NCI-H748 (cell line): ENCODE measurements around the gene DNM2.
"Not testable (repeated sequence)": the region's sequence is repeated elsewhere in the genome, so short reads cannot be mapped to it uniquely, and the experiment has no call there.

ENCODE experiments used
- DNase-seq: peaks from one replicate; lab custom pipeline; 2025; ENCODE audit not compliant: unreplicated experiment; lab: John Stamatoyannopoulos, UW

The DNM2 gene

DNA sequence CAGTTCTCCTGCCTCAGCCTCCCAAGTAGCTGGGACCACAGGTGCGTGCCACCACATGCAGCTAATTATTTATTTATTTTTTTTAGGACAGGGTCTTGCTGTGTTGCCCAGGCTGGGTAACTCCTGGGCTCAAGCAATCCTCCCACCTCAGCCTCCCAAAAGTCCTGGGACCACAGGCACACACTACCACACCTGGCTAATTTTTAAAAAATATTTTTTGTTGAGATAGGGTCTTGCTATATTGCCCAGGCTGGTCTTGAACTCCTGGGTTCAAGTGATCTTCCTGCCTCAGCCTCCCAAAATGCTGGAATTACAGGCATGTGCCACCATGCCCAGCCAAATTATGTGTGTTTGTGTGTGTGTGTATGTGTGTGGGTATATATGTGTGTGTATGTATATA lies 139.0 kb downstream of the DNM2 start:
- not testable (repeated sequence) for DNase-seq

DNA sequence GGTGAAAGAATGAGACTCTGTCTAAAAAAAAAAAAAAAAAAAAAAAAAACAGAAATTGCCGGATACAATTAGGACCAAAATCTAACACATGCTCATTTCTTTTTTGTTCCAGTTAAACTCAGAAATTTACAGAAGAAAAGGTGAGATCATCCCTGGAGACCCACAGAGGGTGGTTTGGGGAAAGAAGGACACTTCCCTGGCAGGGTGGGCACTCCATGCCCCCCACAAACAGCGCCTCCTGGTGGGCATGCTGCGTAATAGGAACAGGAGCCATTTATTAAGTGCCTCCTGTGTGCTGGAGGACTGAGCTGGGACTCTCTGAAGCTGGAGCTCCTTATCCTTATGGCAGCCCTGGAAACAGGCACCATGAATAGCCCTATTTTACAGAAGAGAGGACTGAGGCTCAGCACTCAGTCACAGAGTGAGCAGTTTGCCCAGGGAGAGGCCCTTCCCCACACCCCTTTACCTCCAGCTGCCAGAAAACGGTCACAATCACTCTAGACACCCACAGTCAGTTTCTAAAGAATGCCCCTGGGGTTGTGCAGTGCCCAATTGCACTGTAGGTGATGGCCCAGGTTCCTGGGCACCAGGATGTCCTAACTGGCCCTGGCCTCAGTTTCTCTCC lies 140.4 kb downstream of the DNM2 start:
- DNase-seq: peak; percentile 28

DNA sequence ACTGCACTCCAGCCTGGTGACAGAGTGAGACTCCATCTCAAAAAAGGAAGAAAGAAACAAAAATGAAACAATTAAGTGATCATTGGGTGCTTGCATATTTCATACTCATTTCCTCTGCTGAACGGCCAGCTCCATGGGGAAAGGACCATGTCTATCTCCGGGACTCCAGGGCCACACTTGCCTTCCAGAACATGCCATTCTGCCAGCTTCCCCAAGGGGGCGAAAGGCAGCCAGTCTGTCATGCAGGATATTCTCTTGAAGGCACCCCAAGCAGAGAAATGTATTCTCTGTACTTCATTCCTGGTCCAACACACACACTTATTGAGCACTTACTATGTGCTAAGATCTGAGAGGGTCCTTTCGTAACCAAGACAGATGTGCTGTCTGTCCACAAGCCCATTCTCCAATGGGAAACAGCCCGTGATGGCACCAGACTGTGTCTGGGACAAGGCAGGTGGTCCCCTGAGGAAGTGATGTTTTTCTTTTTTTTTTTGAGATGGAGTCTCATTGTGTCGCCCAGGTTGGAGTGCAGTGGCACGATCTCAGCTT lies 143.3 kb downstream of the DNM2 start:
- peak; percentile 10 for DNase-seq

DNA sequence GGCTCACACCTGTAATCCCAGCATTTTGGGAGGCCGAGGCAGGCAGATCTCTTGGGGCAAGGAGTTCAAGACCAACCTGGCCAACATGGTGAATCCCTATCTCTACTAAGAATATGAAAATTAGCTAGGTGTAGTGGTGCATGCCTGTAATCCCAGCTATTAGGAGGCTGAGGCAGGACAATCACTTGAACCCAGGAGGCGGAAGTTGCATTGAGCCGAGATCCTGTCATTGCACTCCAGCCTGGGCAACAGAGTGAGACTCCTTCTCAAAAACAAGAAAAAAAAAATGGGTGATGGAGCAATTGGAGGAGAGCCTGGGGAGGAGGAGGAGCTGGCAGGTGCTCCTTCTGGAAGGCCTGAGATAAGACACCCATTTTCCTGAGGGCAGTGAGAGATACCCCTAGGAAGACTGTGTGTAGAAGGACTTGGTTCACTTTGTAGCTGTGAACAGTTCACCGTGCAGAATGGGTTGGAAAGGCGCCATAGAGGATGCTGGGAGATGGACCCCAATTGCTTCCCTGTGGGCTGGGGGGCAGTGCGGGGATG lies 144.8 kb downstream of the DNM2 start:
- DNase-seq: no peak

DNA sequence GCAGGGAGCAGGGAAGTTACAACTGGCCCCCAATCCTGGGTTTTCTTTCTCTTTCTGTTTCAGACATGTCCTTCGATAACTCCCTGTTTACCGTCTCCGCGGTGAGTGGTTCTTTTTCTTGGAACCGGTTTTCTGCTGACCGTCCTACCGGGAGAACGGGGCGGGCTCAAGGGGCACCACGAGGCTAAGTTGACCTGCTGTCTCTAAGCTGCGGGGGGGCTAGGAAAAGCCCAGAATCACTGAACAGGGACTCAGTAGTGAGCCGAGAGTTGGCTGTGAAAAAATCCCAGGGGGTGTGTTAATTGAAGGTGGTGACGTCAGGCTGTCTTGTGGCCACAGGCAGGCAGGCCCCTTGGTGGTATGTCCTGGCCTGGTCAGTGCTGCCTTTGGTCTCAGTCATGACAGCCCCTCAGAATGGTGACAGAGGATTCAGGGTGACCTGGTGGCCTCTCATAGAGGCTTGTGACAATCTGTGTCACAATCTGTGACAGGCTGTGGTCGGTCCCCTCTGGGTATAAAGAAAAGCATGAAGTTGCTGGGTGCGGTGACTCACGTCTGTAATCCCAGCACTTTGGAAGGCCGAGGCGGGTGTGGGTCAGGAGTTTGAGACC lies 145.3 kb downstream of the DNM2 start:
- DNase-seq: no peak

DNA sequence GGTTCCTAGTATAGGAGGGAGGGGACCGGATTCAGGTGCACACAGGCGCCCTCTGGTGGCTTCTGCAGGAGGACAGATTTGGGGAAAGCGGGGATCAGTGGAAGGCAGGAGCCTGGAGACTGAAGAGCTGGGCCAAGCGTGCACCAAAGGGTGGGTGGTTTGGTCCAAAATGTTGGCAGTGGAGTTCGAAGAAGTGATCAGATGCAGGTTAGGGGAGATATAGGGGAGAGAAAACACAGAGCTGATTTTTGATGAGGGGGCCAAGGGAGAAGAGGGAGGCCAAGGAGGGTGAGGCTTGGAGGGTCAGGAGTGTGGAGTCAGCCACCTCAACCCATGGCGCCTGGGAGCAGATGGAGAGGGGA lies 146.6 kb downstream of the DNM2 start:
- peak; percentile 56 for DNase-seq

DNA sequence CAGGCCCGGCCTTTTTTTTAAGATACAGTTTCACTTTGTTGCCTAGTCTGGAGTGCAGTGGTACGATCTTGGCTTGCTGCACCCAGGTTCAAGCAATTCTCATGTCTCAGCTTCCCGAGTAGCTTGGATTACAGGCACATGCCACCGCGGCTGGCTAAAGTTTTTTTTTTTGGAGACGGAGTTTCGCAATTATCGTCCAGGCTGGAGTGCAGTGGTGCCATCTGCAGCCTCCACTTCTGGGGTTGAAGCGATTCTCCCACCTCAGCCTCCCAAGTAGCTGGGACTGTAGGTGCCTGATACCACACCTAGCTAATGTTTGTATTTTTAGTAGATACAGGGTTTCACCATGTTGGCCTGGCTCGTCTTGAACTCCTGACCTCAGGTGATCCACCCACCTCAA lies 148.6 kb downstream of the DNM2 start:
- DNase-seq: no peak

DNA sequence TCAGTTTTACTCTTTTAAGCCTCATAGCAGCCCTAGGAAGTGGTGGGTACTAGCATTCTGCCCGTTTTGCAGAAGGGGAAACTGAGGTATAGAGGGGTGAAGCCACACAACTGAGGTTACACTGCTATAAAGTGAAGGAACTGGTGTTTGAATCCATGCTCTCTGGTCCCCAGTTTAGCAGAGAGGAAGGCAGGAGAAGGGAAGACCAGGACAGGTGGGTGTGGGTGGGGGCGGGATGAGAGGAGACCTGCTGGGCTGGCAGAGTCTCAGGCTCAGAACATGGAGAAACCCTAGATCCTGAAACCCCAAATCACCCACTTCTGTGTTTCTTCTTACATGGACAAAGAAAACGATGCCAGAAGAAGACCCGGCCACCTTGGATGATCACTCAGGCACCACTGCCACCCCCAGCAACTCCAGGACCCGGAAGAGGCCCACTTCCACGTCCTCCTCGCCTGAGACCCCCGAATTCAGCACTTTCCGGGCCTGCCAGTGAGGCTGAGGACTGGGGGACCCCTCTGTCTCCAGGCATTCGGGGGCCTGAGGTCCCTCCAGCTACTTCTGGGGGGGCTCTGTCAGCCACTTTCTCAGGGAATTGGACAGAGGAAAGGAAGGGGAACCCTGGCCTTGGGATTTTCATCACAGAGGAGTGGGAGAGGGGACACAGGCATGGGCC lies 151.1 kb downstream of the DNM2 start:
- DNase-seq: no peak

DNA sequence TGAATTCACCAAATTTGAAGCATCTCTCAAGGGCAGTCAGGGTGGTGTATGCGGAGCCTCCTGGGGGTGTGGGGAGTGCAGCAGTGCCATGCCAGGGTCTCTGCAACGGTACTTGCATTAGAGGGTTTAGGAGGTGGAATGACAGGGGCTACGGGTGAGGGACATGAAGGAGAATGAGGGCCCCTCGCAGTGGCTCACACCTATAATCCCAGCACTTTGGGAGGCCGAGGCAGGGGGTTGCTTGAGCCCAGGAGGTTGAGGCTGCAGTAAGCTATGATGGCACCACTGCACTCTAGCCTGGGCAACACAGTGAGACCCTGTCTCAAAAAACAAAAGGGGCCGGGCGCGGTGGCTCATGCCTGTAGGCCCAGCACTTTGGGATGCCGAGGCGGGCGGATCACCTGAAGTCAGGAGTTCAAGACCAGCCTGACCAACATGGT lies 152.0 kb downstream of the DNM2 start:
- not testable (repeated sequence) for DNase-seq

DNA sequence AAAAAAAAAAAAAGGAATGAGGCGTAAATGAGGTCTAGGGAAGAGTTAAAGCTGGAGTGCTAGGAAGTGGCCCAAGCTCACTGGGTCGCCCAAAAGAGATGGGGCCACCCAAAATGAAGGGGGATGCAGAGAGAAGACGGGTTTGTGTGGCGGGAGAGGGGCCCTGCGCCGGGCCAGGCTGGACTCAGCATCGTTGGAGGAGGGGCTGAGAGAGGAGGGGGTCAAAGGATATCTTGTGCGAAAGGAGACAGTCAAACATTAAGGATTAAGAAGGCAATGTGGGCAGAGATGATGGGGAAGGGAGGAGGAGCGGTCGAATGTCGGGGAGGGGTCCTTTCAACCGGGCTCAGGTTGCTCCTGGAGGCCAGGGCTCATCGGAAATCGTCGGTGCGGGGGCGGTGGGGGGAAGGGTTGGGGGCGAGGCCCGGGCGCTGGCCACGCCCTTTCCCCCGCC lies 152.6 kb downstream of the DNM2 start:
- DNase-seq: no peak

DNA sequence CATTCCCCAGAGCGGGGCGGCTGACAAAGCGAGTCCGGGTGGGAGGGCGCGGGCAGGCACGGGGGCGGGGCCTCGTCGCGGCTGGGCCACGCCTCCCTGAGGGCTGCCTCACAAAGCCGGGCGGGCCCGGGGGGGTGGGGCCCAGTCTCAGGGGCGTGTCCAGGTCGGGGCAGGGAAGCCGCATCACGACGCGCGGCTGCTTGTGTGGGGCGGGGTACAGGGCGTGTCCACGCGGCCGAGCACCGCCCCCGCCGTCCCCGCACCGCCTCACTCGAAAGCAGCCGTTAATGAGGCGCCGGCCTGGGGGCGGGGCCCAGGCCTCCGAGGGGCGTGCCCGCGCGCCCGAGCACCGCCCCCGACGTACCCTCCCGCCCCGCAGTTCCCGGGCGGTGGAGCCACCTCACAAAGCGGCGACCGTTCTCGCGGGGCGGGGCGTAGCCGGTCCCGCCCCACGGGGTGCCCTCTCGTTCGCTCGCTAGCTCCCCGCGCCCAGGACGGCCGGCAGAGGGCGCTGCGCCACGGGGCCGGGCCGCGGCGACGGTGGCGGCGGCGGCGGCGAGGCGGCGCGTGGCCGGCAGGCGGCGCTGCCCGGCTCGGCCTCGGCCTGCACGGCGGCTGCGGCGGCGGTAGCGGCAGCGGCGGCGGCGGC lies 153.2 kb downstream of the DNM2 start, which contains the start of gene CARM1:
CARM1 (plus strand) TSS at position 599 of the 649 bp plus-strand sequence. CDS start 150 bp downstream, outside the sequence.
- peak; percentile 95 for DNase-seq

DNA sequence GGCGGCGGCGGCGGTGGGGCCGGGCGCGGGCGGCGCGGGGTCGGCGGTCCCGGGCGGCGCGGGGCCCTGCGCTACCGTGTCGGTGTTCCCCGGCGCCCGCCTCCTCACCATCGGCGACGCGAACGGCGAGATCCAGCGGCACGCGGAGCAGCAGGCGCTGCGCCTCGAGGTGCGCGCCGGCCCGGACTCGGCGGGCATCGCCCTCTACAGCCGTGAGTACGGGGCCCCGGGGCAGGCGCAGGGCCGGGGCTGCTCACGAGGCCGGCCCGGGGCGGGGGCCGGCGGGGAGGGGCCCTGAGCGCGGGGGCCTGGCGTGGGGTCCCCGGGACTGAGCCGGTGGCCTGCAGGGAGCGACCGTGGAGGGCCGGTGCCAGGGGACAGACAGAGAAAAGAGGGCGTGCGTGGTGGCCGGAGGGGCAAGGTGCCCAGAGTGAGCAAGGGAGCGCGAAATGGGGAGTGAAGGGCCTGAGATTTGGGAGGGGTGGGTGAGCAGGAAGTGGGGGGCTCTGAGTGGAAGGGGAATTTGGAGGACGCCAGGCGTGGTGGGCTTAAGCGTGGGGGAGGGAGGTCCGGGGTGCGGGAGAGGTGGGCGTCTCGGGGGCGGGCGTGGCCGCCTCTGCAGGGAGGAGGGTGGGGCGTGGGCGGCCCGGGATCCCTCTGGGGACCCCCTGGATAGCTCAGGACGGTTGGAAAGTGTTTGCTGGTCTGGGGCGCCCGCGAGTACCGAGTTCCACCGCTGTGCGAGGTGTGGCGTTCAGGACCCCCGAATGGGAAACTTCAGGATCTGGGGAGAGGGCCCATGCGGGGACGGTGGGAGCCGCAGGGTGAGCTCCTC lies 154.0 kb downstream of the DNM2 start:
- peak; percentile 43 for DNase-seq

DNA sequence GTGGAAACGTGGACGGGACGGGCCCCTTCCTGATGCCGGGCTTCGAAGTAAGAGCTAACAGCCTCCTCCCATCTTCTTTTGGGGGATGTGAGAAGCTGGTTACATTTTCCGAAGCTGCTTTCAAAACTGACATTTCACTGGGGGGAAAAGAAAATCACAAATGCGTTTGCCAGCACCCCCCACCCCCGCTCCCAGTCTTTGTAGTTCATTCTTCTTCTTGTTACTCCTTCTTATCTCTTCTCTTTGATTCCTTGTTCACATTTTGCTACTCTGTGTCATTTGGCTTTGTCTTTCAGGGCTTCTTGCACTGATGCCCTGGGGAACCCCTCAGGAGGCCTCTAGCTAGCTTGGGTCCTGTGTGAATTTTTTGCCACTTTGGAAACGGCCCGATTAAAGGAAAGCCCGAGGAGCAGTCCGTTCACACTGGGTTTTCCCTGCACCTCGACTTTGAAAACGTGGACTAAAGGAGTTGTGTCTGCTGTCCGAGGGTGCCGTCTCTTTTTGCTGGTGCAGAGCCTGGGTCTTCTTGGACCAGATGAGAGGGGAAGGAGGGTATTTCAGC lies 154.7 kb downstream of the DNM2 start:
- DNase-seq: no peak

DNA sequence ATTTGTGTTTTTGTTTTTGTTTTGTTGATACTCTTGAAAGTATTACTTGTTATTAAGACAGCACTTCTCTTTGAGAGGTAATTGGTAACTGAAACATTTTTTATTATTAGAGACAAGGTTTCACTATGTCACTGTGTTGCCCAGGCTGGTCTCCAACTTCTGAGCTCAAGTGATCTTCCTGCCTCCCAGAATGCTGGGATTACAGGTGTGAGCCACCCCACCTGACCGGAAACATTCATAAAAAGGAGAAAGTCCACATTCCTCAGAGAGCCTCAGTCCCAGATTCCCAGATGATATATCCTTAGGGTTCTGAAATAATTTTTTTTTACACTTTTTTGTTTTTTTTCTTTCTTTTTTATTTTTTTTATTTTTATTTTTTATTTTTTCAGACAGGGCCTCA lies 156.1 kb downstream of the DNM2 start:
- no peak for DNase-seq

DNA sequence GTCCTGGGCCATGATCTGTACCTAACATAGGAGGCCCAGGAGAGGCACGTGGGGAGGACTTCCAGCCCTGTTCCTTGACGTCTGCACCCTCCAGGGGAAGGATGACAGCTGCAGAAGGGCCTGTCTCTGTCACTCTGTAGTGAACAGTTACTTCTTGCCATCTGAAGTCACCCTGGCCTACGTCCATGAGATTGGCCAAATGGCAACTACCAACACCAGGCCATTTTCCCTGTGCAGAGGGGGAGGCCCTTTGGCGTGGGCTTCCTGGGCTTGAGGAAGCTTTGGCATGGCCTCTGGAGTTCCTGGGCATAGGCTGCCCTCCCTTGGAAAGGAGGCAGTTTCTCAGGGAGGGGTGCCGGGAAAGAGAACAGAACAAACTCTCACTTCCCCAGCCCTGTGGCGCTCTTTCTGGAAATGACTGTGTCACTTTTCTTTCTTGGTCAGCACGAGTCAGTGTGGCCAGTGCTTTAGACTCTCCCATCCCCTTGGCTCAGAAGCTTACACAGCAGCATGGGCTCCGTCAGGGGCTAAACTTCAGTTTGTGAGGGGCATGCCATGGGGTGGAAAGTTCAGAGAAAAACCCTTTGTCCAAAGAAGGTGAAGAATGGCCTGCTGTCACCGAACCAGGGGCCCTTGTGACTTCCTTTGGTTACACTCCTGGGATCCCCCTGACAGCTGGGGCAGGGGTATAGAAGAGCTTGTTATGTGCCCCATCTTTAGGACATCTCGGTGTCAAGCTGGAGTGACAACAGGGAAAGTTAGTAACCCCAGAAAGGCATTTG lies 158.8 kb downstream of the DNM2 start:
- no peak for DNase-seq

DNA sequence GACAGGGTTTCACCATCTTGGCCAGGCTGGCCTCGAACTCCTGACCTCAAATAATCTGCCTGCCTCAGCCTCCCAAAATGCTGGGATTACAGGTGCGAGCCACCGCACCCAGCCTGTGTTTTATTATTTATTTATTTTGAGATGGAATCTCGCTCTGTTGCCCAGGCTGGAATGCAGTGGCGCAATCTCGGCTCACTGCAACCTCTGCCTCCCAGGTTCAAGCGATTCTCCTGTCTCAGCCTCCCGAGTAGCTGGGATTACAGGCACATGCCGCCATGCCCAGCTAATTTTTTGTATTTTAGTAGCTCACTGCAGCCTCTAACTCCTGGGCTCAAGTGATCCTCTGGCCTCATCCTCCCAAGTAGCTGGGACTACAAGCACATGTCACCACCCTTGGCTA lies 159.7 kb downstream of the DNM2 start:
- not testable (repeated sequence) for DNase-seq

DNA sequence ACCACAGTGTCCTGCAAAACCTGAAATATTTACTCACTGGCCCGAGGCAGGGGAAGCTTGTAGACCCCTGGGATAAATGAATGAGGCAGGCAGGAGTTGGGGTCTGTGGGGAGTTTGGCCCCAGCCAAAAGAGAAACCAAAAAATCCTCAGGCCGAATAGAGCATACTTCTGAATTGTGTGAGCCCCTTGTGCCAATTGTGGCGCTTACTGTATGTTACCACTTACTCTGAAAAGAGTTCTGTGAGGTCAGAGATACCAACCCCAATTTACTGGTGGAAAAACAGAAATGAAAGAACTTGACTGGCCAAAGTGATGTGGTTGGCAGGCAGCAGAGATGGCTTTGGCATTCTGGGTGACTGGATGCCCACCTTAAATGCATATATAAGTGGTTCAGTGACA lies 160.4 kb downstream of the DNM2 start:
- no peak for DNase-seq
